Activated CD8-positive, alpha-beta T cell treated with anti-CD3 and anti-CD28 coated beads, Interleukin-2, amount 10 ng/mL, durations not matched to agents 7 days and 5 days (primary cell): ENCODE data around the gene CCNB2. TPM values are rescaled to one million over a fixed set of nuclear protein-coding genes. Genes with fewer than 3 reads are reported as not detected.
A peak's percentile ranks its signal among the peaks of the same experiment; 100 is the strongest.
"Not testable (repeated sequence)": the region's sequence is repeated elsewhere in the genome, so short reads cannot be mapped to it uniquely, and the experiment has no call there.

Source experiments
- ATAC-seq: fragments of 150-1000 bp; cut with Tn5 transposase; one replicate; pipeline ENCODE4 v1.10.0; 2021; ENCODE audit warnings: moderate library complexity
- CTCF ChIA-PET: fragments of 350-600 bp; sonication (Branson Sonifier 250); formaldehyde crosslinking; loops from one replicate; lab custom pipeline; 2021; ENCODE audit warnings: antibody characterized with exemption; lab: Charles Lee
- POLR2A ChIA-PET: fragments of 350-600 bp; sonication (Branson Sonifier 250); formaldehyde crosslinking; loops from one replicate; lab custom pipeline; 2021; ENCODE audit warnings: antibody characterized with exemption; lab: Charles Lee
- DNase-seq: peaks from one replicate; pipeline ENCODE4 v3.0.0-alpha.2; 2020
- H3K27ac Mint-ChIP-seq: one replicate; pipeline ENCODE4 v1.8.0; 2021; ENCODE audit warnings: mild to moderate bottlenecking, mixed read lengths
- H3K27me3 Mint-ChIP-seq: one replicate; pipeline ENCODE4 v1.8.0; 2021; ENCODE audit warnings: low read depth, mixed read lengths
- H3K36me3 Mint-ChIP-seq: one replicate; pipeline ENCODE4 v1.8.0; 2021; ENCODE audit warnings: low read depth, mixed read lengths
- H3K4me1 Mint-ChIP-seq: one replicate; pipeline ENCODE4 v1.8.0; 2021; ENCODE audit warnings: low read depth, mixed read lengths
- H3K4me3 Mint-ChIP-seq: one replicate; pipeline ENCODE4 v1.8.0; 2021; ENCODE audit warnings: mild to moderate bottlenecking, mixed read lengths
- H3K9me3 Mint-ChIP-seq: one replicate; pipeline ENCODE4 v1.8.0; 2022; ENCODE audit warnings: mixed read lengths; ENCODE audit not compliant: insufficient read depth
- total RNA-seq, 2 experiments: library from RNA; stranded (reverse); gene quantifications; one replicate each; pipeline ENCODE4 v1.2.3, GENCODE V29; 2021

Gene CCNB2
- total RNA-seq, 2 experiments from 2014 or later, result 107 to 112 TPM

DNA sequence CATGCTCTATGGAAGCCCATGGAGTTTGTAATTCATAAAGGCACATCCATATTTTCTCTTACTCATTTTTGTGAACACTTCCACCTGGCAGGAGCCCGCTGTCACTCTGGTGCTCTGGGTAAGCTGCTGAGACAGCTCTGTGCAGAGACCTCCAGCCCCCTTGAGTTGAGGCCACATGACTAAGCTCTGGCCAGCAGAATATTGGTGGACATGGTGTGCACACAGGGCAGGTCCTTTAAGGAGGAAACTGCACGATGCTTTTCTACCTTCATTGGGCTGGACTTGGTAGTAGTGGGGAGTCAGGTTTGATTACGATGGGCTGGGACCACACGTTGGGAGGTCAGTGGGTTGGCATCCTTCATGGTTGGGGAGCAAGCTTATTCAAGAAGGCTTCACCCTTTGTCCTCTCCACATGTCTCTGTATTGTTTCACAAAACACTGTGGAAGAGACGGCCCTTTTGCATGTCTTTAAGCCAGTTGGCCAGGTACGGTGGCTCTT is 29.0 kb downstream of the CCNB2 start:
- no peak for DNase-seq
- Mint-ChIP-seq H3K27ac (no peak overlapping the region), H3K9me3 (peaks cover 13% of the 10 kb centered on the region), H3K27me3 (no peaks in the 10 kb centered on the region), H3K4me1 (peaks cover 12% of the 10 kb centered on the region), H3K36me3 (peaks cover 86% of the 10 kb centered on the region), H3K4me3 (no peak overlapping the region)
- no peak for ATAC-seq
- POLR2A ChIA-PET, result no interaction called here
- CTCF ChIA-PET, result no interaction called here

DNA sequence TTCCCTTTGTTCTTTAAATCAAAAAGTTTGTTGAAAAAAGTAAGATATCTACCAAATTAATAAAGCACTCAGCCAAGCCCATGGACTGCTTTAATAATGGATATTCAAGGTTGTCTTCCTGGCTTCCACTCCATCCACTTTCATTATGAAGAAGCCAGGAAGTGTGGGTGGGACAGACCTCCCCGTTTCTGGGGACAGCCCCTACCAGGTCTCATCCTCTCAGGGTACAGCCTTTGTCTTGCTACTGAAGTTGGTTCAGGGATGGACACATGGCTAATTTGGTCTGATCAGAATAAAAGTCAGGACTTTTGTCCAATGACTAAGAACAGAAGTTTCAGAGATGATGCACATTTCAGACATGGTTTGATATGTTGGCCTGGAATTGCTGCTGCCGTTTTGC is 32.6 kb downstream of the CCNB2 start:
- ATAC-seq, result no peak
- Mint-ChIP-seq H3K27ac (peak overlapping the region; percentile 62), H3K27me3 (no peaks in the 10 kb centered on the region), H3K4me3 (no peak overlapping the region), H3K36me3 (peaks cover 68% of the 10 kb centered on the region), H3K9me3 (no peaks in the 10 kb centered on the region), H3K4me1 (peaks cover 18% of the 10 kb centered on the region)
- POLR2A ChIA-PET, result no interaction called here
- CTCF ChIA-PET, result interaction anchor here (0.6 to 2.0 kb wide), 10 partner anchors 24 to 391 kb away, joined by 3 to 8 read pairs (median 4); no protein-coding TSS in a partner anchor
- no peak for DNase-seq

DNA sequence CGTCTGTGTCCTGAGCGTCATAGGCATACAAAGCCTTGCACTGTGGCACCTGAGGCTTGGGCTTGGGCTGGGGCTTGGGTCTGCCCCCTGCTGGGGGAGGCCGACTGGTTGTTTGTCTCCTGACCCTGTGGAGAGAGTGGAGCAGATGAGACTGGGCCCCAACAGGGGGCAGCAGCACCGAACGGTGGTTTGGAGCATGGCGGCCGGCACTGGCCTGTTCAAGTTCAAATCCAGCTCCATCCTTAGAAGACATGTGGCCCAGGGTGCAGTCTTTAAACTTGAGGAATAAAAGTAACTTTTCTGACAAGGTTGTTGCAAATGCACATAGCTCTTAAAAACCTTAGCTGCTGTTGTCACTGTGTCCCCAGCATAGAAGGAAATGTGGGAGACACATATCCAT is 33.3 kb downstream of the CCNB2 start:
- peaks cover 18% of the 10 kb centered on the region for H3K4me1 Mint-ChIP-seq
- ChIA-PET POLR2A (no interaction called here), CTCF (interaction anchor here (0.9 to 2.0 kb wide), 14 partner anchors 28 to 390 kb away, joined by 3 to 8 read pairs (median 4); no protein-coding TSS in a partner anchor)
- H3K27ac Mint-ChIP-seq, result peak overlapping the region; percentile 62
- DNase-seq (peak; percentile 69), ATAC-seq (peak; percentile 86)
- no peaks in the 10 kb centered on the region for H3K9me3 Mint-ChIP-seq
- no peaks in the 10 kb centered on the region for H3K27me3 Mint-ChIP-seq
- no peak overlapping the region for H3K4me3 Mint-ChIP-seq
- peaks cover 62% of the 10 kb centered on the region for H3K36me3 Mint-ChIP-seq

DNA sequence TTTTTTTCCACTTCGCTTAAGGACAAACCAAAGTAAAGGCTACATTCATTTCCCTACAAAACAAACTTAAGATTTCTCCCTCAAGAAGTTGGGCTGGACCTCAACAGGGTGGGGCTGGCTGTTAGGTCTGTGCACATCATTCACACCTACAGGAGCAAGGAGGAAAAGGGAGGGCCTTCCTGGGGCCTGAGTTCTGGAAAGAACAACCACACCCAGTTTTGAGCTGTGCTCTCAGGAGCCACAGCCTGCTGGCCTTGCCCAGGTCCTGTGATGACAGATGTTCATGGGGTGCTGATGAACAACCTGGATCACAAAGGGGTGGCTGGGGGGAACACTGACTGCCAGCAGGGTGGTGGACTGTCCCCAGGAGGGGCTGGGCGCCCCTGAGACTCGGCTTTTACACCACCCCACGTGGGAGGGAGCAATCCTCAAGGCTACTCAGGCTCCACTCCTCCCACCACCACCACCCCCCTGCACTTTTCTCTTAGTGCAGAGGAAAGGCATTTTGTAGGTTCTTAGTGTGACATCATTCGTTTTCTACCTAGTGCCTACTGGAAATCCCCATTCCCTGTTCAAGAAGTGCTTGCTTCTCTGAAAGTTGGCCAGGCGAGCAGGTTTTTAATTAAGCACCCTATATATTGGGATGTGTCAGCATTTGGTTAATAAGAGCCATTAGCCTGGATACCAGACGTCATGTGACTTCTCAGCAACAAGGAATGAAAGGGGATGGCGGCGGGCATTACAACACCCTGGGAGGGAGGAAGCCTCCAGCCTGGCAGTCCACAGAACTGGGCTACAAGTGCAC is 35.7 kb downstream of the CCNB2 start:
- no peak overlapping the region for H3K27ac Mint-ChIP-seq
- H3K9me3 Mint-ChIP-seq, result no peaks in the 10 kb centered on the region
- ATAC-seq (no peak), DNase-seq (no peak)
- peaks cover 44% of the 10 kb centered on the region for H3K36me3 Mint-ChIP-seq
- ChIA-PET CTCF (interaction anchor here (1.6 kb wide), 1 partner anchor 184 kb away, joined by 4 read pairs; no protein-coding TSS in a partner anchor), POLR2A (no interaction called here)
- H3K27me3 Mint-ChIP-seq, result no peaks in the 10 kb centered on the region
- H3K4me1 Mint-ChIP-seq, result peaks cover 18% of the 10 kb centered on the region
- no peak overlapping the region for H3K4me3 Mint-ChIP-seq

DNA sequence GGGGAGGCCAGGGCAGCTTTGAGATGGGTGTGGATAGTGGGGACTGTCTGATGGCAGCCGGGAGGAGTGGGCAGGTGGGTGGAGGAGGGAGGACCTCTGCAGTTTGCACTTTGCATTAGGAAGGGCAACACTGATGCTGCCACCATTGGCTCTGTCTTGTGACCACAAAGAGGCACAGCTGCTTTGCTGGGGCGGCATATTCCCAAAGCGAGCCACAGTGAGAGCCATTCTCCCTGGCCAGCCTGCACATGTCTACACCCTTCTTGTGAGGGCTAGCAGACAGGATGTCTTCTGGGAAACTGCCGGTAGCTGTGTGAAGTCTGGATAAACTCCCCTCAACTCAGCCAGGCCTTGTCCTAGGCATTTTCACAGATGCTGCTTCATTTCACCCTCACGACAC is 38.3 kb downstream of the CCNB2 start:
- ATAC-seq, result no peak
- no peaks in the 10 kb centered on the region for H3K9me3 Mint-ChIP-seq
- no peak for DNase-seq
- peaks cover 6% of the 10 kb centered on the region for H3K4me1 Mint-ChIP-seq
- CTCF ChIA-PET, result no interaction called here
- H3K36me3 Mint-ChIP-seq, result peaks cover 30% of the 10 kb centered on the region
- no peaks in the 10 kb centered on the region for H3K27me3 Mint-ChIP-seq
- no peak overlapping the region for H3K4me3 Mint-ChIP-seq
- POLR2A ChIA-PET, result no interaction called here
- H3K27ac Mint-ChIP-seq, result no peak overlapping the region

DNA sequence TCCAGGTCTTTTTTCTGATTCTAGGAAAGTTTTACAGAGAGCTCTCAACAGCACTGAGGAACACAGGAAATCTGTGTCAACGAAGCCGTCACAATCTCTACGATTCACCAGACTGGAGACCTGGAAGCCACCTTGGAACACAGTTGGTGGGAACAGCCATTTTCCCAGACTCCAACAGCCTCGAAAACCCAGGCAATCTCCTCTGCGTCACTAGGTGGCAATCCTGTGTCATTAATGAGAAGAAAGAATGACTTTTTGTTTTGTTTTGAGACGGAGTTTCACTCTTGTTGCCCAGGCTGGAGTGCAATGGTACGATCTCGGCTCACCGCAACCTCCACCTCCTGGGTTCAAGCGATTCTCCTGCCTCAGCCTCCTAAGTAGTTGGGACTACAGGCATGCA is 39.6 kb downstream of the CCNB2 start:
- peaks cover 27% of the 10 kb centered on the region for H3K36me3 Mint-ChIP-seq
- H3K27ac Mint-ChIP-seq, H3K9me3 Mint-ChIP-seq, DNase-seq, H3K4me3 Mint-ChIP-seq, H3K4me1 Mint-ChIP-seq, H3K27me3 Mint-ChIP-seq, ATAC-seq, CTCF ChIA-PET: not testable (repeated sequence)
- POLR2A ChIA-PET, result interaction anchor here (0.9 kb wide), 1 partner anchor 17 kb away, joined by 3 read pairs; no protein-coding TSS in a partner anchor

DNA sequence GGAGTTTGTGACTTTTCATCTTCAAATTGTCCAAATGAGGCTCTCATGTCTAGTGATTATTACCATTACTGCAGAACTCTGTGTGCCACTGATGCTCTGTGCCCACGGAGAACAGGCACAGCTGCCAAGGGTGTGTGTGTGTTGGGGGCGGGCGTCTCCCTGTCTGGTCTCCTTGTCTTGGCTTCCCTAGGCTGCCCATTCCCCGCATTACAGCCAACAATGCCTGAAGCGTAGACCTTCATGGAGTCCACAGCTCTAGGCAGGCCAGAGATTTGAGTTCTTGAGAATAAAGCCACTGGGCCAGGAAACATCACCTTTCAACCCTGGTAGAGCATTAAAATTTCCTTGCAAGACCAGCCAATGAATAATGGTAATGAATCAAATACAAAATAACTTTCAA is 42.7 kb downstream of the CCNB2 start:
- ATAC-seq, result no peak
- ChIA-PET POLR2A (no interaction called here), CTCF (no interaction called here)
- Mint-ChIP-seq H3K27ac (no peak overlapping the region), H3K36me3 (peaks cover 25% of the 10 kb centered on the region), H3K4me3 (no peak overlapping the region), H3K4me1 (no peaks in the 10 kb centered on the region), H3K27me3 (no peaks in the 10 kb centered on the region), H3K9me3 (no peaks in the 10 kb centered on the region)
- DNase-seq, result no peak

DNA sequence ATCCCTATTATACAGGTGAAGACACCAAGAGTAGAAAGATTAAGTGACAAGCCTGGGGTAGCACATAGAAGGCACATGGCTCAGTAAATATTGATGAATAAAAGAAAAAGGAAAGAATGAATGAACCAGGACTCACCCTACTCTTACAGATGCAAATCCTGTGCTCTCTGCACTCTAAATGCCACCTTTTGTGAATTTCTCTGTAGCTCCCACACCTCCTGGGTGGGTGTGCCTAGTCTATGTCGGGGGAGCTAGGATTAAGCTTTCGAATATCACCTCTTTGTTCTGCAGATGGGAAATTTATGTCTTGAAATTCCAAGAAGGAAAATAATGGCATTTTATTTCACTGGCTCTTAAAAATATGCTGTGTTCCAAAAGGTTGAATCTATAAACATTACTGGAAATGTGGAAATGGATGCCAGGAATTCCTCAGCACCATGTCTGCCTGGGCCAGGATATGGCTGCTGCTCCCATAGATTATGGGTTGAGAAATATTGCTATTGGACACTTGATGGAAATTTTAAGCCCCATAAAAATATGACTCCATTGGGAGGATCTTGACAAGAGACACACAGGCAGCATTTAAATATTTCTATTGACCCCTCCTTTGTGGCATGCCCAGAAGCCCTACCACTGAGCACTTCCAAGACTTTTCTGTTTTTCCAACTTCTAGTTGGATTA is 43.3 kb downstream of the CCNB2 start:
- ATAC-seq (no peak), DNase-seq (no peak)
- Mint-ChIP-seq H3K4me3 (no peak overlapping the region), H3K27me3 (no peaks in the 10 kb centered on the region), H3K9me3 (no peaks in the 10 kb centered on the region), H3K27ac (no peak overlapping the region), H3K4me1 (no peaks in the 10 kb centered on the region), H3K36me3 (peaks cover 31% of the 10 kb centered on the region)
- ChIA-PET CTCF (no interaction called here), POLR2A (no interaction called here)

DNA sequence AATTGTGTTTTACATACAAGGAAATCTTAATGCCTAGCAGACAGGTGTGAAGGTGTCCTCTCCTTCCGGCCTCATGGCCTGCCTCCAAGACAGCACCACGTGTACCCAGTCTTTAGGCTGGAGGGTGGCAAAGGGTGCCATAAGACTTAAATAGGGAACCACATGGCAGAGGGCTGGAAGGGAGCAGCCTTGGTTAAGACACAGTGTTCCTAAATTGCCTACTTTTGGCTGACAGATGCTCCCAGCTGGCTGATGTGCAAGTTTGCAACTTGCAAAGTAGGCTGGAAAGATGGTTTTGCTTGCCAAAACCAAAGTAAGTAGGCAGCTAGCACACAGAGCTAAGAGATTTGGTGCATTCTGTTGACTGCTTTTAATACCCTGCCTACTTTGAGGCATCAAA is 45.2 kb downstream of the CCNB2 start:
- H3K9me3 Mint-ChIP-seq, result no peaks in the 10 kb centered on the region
- POLR2A ChIA-PET, result interaction anchor here (0.6 kb wide), 1 partner anchor 182 kb away, joined by 3 read pairs; no protein-coding TSS in a partner anchor
- H3K36me3 Mint-ChIP-seq, result peaks cover 36% of the 10 kb centered on the region
- DNase-seq (no peak), ATAC-seq (no peak)
- no peak overlapping the region for H3K4me3 Mint-ChIP-seq
- CTCF ChIA-PET, result no interaction called here
- H3K4me1 Mint-ChIP-seq, result no peaks in the 10 kb centered on the region
- no peaks in the 10 kb centered on the region for H3K27me3 Mint-ChIP-seq
- H3K27ac Mint-ChIP-seq, result no peak overlapping the region

DNA sequence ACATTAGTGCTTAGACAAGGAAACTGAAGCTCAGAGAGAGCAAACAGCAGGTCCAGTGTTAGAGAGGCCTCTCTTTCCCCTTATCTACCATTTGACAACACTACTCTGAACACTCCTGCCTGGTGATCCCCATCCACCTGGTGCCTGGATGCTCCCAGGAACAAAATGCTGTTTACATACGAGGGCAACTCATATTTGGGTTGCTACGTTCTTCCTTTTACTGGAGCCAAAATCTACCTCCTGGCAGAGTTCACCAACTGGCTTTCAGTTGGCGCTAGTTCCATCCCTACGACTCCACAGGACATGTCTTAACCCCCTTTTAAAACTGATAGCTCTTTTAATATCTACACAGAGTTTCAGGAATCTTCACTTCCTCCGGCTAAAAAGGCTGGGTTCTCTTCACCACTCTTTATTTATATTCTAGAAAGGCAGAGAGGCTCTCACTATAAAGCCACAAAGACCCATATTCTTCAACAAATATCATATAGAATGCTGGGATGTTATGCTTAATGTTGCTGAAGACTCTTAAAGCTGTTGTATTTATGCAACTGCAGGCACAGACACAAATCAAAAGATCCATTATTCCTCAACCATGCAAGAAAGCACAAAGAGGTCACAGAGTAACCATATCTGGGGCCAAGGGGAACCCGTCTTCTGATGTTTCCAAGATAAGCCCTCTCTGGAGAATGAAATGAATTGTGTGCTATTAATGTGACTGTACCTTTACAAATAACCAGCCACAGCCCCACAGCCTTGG is 47.9 kb downstream of the CCNB2 start:
- no peak for ATAC-seq
- Mint-ChIP-seq H3K27ac (no peak overlapping the region), H3K4me3 (no peak overlapping the region), H3K9me3 (no peaks in the 10 kb centered on the region), H3K4me1 (no peaks in the 10 kb centered on the region), H3K27me3 (no peaks in the 10 kb centered on the region), H3K36me3 (peaks cover 40% of the 10 kb centered on the region)
- ChIA-PET POLR2A (no interaction called here), CTCF (interaction anchor here (1.2 kb wide), 1 partner anchor 376 kb away, joined by 4 read pairs; no protein-coding TSS in a partner anchor)
- DNase-seq, result no peak

DNA sequence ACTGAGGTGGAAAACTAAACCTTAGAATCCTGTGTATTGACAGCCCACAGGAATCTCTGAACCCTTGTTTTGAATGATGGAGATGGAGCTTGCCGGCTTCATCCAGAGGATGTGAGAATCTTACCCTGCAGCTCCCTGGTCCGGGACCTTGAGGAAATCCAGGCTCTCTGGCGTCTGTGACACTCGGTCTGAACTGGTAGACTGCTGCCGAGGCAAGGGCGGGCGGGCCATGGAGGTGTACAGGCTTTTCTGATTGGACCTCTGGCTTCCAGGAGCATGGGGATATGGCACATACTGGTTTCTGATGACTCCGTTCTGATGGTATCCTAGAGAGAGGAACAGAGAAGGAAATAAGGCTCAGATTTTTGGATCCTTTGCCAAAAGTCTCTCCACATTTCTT is 48.5 kb downstream of the CCNB2 start:
- Mint-ChIP-seq H3K36me3 (peaks cover 45% of the 10 kb centered on the region), H3K27ac (no peak overlapping the region), H3K9me3 (no peaks in the 10 kb centered on the region), H3K4me3 (no peak overlapping the region), H3K4me1 (no peaks in the 10 kb centered on the region), H3K27me3 (no peaks in the 10 kb centered on the region)
- CTCF ChIA-PET, result interaction anchor here (1.0 to 1.2 kb wide), 2 partner anchors 375 to 379 kb away, joined by 3 to 4 read pairs; no protein-coding TSS in a partner anchor
- ATAC-seq (no peak), DNase-seq (no peak)
- POLR2A ChIA-PET, result no interaction called here
